Middle frontal gyrus (tissue), 1 donor: Measurements from ENCODE around the gene LCORL.
"Not testable (repeated sequence)": the region's sequence is repeated elsewhere in the genome, so short reads cannot be mapped to it uniquely, and the experiment has no call there.

Source experiments
- DNase-seq: peaks from one replicate; pipeline ENCODE4 v3.0.0-alpha.2; 2015; ENCODE audit warnings: low spot score; ENCODE audit errors: extremely low spot score

LCORL gene

GRCh38 chr4:18020145-18020670 is 1.3 kb downstream of the LCORL start:
- no peak for DNase-seq

- DNase-seq = no peak
Observed at GRCh38 chr4:18014269-18014668, 7.3 kb downstream of the LCORL start.

GRCh38 chr4:18012807-18013462 is 8.6 kb downstream of the LCORL start:
- no peak for DNase-seq

DNA sequence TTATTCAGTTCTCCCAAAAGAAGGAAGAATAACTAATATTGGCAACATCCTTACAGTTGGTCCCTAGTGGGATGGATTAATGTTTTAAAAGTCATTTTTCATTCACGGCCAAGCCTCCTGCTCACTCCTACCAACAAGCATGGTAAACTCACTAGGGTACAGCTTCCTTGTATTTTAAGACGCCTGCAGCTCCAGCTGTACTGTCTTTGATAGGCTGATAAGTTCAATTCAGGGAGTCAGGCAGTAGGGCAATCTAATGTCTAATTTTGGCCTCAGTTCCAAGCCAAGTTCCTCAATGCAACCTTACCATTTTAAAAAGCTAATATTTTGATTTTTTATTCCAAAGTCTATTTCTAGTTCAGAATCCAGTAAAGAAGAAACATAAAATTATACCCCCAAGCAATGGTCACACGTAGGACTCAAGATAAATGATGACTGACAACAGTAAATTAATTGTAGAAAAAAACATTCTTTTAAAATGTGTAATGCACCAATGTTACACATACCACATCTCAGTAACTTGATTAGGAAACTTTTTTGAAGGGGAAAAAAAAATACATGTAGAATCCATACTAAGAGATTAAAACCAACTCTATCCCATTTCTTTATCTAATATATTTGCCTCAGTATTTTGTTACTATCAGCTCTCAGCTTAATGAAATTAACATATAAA is 9.3 kb downstream of the LCORL start:
- DNase-seq = no peak

GRCh38 chr4:18007625-18008024 is 13.9 kb downstream of the LCORL start:
- DNase-seq = no peak

- DNase-seq = not testable (repeated sequence)
Observed at GRCh38 chr4:18006432-18006831, 15.1 kb downstream of the LCORL start.

GRCh38 chr4:17997129-17997528 is 24.4 kb downstream of the LCORL start:
- no peak for DNase-seq

GRCh38 chr4:17995165-17995564 is 26.4 kb downstream of the LCORL start:
- DNase-seq = no peak

GRCh38 chr4:17985832-17986231 is 35.7 kb downstream of the LCORL start:
- no peak for DNase-seq

DNA sequence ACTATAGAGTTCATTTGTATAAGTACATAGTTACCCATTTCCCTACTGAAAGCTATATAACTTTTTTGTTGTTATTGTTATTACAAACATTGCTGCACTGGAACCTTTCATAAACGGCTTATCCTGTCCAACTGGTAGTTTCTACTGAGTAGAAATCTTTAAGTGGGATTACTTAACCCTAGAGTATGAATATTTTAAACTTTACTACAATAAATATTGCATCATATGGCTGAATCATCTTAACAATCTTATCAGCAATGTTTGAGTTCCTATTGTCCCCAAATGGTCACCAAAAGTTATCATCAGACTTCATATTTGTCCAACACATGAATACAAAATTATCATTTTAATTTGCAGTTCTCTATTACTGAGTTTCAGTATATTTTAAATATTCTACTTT is 40.5 kb downstream of the LCORL start:
- no peak for DNase-seq

- DNase-seq = no peak
Observed at GRCh38 chr4:17968721-17969120, 52.8 kb downstream of the LCORL start.

- no peak for DNase-seq
Observed at GRCh38 chr4:17967078-17967477, 54.5 kb downstream of the LCORL start.

DNA sequence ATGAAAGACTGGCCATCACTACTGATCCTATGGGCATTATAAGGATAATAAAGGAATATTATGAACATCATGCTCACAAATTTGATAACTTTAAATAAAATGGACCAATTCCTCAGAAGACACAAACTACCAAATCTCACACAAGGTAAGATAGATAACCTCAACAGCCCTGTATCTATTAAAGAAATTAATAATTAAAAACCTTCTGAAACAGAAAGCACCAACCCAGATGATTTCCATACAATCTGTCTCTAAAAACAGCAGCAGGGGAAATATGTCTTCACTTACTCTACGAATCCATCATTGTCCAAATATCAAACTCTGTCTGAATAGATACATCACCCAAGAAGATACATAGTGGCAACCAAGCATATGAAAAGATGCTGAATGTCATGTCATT is 55.2 kb downstream of the LCORL start:
- no peak for DNase-seq

DNA sequence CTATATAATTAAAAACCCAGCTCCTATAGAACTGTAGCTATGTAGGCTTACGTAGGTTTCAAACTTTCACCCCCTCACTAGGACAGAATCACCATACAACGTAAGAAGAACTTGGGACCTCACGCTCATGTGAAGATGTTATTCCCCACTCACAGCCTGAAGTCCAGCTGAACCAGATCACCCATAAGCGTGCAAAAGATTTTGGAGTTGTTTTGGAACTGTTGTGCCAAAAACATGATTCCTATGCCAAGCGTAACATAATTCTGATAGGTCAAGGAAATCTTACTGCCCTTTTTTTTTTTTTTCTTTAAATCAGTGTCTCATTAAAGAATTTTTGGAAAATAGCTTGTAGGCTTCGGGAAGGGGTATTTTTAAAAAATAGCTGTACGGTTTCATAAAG is 57.0 kb downstream of the LCORL start:
- DNase-seq = no peak

- no peak for DNase-seq
Observed at GRCh38 chr4:17962171-17962570, 59.4 kb downstream of the LCORL start.

DNA sequence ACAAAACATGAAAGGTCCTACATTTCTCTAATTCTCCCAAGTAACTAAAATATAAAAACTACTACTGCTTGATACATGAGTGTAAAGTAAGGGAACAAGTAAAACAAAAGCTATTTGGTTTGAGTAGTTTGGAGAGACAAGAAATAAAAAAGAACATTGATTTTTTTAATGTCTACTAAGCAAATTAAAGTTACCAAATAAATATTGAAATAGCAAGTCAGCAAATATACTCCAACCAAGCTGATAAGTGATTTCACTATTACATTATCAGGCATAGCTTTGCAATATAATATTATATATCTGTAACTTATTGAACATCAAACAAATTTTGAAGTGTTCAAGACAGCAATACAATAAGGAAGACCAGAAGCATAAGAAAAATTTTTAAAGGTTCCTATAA is 60.3 kb downstream of the LCORL start:
- no peak for DNase-seq

DNA sequence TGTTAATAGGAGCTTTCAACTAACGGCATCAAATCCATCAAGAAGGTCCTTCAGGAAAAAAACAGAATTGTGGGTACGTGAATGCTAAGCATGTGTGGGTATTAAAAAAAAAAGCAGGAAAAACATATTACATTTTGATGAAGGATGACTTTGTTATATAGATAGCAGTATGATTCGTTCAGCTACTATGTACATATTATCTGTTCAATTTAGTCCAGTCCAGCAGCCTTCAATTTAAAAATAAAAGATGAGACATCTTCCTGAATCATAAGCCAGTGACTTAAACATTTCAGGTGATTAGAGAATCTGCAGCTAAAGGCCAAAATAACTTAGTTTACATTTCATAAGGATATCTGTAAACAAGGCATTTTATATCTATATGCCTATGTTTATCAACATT is 63.4 kb downstream of the LCORL start:
- DNase-seq = no peak

- DNase-seq = no peak
Observed at GRCh38 chr4:17957688-17958087, 63.9 kb downstream of the LCORL start.

GRCh38 chr4:17956245-17956644 is 65.3 kb downstream of the LCORL start:
- DNase-seq = no peak

- no peak for DNase-seq
Observed at GRCh38 chr4:17945303-17945702, 76.3 kb downstream of the LCORL start.

- no peak for DNase-seq
Observed at GRCh38 chr4:17941731-17942130, 79.8 kb downstream of the LCORL start.

GRCh38 chr4:17939054-17939453 is 82.5 kb downstream of the LCORL start:
- no peak for DNase-seq

DNA sequence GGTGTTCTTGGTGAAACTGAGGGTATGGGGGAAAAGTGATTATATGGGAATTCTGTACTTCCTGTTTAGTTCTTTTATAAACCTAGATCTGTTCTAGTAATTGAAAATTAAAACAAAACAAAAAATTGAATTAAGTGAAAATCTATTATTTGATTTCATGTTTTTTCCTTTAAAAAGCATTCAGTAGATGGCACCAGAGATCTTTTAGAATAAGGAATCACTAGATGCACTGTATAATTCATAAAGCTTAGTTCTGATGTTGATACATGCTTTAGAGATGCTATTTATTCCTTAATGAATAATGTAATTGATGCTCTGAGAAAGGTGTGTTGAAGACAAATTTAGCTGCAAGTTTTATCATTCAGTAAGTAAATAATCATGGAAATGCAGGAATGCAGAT is 87.3 kb downstream of the LCORL start:
- DNase-seq = no peak
